ENCODE data around the gene ANTXR2.
A peak's percentile ranks its signal among the peaks of the same experiment; 100 is the strongest.
"Not testable (repeated sequence)": the region's sequence is repeated elsewhere in the genome, so short reads cannot be mapped to it uniquely, and the experiment has no call there.

ANTXR2 gene

DNA sequence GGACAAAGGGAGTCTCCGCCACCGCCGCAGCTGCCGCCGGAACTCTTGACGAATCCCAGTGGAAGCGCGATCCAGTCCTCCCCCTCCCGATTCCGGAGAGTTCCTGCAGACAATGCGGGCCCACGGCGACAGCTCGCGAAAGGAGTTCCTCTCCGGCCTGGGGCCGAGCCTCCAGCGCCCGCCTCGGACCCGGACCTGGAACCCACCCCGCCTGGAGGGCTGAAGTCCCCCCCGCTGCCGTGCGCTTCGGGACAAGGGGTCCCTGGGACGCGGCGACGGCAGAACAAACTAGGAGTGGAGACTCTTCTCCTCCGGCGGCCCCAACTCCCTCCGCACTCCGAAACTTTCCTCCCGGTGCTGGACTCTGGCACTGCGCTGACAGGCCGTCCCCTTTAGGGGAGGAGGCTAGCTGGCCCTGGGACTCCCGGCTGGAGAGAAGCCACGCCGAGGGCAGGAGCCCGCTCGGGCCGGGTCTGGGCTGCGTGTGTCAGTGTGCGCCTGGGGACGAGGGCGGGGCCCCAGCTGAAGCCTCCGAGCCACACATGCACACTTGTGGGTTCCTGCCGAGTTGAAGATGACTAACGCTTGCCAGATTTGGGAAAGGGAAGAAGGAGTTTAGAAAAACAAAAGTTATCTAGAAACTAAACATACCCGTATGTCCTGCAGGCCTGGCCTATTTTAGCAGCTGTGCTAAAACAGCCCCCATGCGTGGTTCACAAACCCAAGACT, at the start of gene ANTXR2:
TSS of gene ANTXR2 (minus strand) at position 486 of the 729 bp plus-strand sequence. CDS start 669 bp downstream, outside the sequence.
- peak; percentile 83 for DNase-seq (ENCODE audit: low read depth)
- TF ChIP-seq, protein P1, sequence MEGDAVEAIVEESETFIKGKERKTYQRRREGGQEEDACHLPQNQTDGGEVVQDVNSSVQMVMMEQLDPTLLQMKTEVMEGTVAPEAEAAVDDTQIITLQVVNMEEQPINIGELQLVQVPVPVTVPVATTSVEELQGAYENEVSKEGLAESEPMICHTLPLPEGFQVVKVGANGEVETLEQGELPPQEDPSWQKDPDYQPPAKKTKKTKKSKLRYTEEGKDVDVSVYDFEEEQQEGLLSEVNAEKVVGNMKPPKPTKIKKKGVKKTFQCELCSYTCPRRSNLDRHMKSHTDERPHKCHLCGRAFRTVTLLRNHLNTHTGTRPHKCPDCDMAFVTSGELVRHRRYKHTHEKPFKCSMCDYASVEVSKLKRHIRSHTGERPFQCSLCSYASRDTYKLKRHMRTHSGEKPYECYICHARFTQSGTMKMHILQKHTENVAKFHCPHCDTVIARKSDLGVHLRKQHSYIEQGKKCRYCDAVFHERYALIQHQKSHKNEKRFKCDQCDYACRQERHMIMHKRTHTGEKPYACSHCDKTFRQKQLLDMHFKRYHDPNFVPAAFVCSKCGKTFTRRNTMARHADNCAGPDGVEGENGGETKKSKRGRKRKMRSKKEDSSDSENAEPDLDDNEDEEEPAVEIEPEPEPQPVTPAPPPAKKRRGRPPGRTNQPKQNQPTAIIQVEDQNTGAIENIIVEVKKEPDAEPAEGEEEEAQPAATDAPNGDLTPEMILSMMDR (IDR thresholded peaks at IDR 0.05; ENCODE audit: low read depth, low read length, missing control alignments) = no peak
- in situ Hi-C loops (cut with HindIII; ENCODE audit: low sequenced_read_pairs) = no loop called here
- H3K4me3 ChIP-seq (ENCODE audit: low read depth, low read length) = peak within 1 kb of the TSS; percentile 91

DNA sequence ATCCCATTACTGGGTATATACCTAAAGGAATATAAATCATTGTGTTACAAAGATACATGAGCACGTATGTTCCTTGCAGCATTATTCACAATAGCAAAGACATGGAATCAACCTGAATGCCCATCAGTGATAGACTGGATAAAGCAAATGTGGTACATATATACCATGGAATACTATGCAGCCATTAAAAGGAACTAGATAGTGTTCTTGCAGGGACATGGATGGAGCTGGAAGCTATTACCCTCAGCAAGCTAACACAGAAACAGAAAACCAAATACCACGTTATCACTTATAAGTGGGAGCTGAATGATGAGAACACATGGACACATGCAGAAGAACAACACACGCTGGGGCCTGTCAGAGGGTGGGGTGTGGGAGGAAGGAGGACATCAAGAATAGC, 48.8 kb upstream of the ANTXR2 start:
- in situ Hi-C loops (cut with HindIII; ENCODE audit: low sequenced_read_pairs); H3K4me3 ChIP-seq (ENCODE audit: low read depth, low read length); DNase-seq (ENCODE audit: low read depth): not testable (repeated sequence)

DNA sequence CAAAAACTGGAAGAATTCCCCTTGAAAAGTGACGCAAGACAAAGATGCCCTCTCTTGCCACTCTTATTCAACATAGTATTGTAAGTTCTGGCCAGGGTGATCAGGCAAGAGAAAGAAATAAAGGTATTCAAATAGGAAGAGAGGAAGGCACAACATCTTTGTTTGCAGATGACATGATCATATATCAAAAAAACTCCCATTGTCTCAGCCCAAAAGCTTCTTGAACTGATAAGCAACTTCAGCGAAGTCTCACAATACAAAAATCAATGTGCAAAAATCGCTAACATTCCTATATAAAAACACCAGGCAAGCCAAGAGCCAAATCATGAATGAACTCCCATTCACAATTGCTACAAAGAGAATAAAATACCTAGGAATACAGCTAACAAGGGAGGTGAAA, 46.6 kb upstream of the ANTXR2 start:
- in situ Hi-C loops (cut with HindIII; ENCODE audit: low sequenced_read_pairs); DNase-seq (ENCODE audit: low read depth); H3K4me3 ChIP-seq (ENCODE audit: low read depth, low read length): not testable (repeated sequence)

DNA sequence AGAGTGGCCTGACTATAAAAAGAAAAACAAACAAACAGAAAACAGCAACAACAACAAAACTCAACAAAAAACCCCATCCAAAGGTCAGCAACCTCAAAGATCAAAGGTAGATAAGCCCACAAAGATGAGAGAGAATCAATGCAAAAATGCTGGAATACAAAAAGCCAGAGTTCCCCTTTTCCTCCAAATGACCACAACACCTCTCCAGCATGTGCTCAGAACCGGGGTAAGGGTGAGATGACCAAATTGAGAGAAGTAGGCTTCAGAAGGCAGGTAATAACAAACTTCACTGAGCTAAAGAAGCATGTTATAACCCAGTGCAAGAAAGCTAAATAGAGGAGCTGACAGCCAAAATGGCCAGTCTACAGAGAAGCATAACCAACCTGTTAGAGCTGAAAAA, 43.5 kb upstream of the ANTXR2 start:
- DNase-seq (ENCODE audit: low read depth) = no peak
- H3K4me3 ChIP-seq (ENCODE audit: low read depth, low read length) = no peak overlapping the region

DNA sequence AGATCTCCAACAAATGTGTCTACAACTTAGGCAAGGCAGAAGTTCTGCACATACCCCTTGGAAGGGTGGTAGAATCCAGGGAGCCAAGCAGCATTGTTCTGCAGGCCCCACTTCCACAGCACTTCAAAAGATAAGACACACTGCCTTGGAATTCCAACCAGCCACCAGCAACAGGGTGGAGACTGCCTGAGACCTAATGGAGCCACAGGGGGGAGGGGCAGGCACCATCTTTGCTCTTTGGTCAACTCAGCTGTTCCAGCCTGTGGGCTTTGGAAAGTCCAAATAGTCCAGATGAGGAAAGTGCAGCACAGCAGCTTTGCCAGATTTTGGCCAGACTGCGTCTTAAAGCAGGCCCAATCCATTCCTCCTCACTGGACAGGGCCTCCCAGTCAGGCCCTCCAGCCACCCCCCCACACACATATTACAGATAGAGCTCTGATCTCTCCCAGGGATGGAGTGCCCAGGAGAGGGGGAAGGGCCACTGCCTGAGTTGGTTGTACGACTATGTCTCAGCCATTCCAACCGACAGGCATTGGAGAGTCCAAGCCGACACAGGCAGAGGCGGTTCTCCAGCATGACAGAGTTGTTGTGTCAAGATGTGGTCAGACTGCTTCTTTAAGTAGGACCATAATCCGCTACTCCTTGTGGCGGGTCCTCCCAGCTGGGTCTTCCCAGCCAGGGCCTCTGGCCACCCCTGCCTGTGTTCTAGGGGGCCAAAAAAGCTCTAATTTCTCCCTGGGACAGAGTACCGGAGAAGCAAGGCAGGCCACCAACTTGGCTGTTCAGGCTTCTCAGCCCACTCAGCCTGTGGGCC, 42.5 kb upstream of the ANTXR2 start:
- TF ChIP-seq, protein P1 (IDR thresholded peaks at IDR 0.05; ENCODE audit: low read depth, low read length, missing control alignments) = no peak
- H3K4me3 ChIP-seq (ENCODE audit: low read depth, low read length) = no peak overlapping the region
- no peak for DNase-seq (ENCODE audit: low read depth)
- in situ Hi-C loops (cut with HindIII; ENCODE audit: low sequenced_read_pairs) = no loop called here

More for the DNA sequence above, 43.5 kb upstream of the ANTXR2 start:
- TF ChIP-seq, protein P1 (IDR thresholded peaks at IDR 0.05; ENCODE audit: low read depth, low read length, missing control alignments) = no peak
- in situ Hi-C loops (cut with HindIII; ENCODE audit: low sequenced_read_pairs) = no loop called here

DNA sequence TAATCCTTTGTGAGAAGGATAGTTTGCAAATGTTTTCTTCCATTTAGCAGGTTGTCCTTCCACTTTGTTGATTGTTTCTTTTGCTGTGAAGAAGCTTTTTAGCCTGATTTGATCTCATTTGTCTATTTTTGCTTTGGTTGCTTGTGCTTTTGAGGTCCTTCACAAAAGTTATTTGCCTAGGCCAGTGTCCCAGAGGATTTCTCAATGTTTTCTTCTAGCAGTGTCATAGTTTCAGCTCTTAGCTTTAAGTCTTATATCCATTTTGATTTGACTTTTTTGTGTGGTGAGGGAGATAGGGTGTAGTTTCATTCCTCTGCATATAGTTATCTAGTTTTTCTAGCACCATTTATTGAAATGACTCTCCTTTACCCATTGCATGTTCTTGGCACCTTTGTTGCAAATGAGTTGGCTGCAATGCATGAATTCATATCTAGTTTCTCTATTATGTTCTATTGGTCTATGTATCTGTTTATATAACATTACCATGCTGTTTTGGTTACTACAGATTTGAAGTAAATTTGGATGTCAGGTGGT, 41.8 kb upstream of the ANTXR2 start:
- in situ Hi-C loops (cut with HindIII; ENCODE audit: low sequenced_read_pairs) = no loop called here
- H3K4me3 ChIP-seq (ENCODE audit: low read depth, low read length) = no peak overlapping the region
- TF ChIP-seq, protein P1 (IDR thresholded peaks at IDR 0.05; ENCODE audit: low read depth, low read length, missing control alignments) = no peak

DNA sequence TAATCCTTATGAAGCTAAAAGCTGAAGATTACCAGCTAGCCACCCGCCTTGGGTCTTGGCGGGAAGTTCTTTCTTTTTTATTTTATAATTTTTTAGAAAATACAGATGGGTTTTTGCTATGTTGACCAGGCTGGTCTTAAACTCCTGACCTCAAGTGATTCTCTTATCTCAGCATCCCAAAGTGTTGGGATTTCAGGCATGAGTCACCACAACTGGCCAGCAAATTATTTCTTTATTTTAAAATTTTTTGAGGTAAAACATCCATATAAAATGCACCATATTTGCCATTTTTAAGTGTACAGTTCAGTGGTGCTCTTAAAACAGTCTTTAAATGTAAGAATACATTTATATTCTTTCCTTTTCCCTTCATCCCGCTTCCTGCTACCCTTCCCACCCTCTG, 40.6 kb upstream of the ANTXR2 start:
- H3K4me3 ChIP-seq (ENCODE audit: low read depth, low read length) = no peak overlapping the region
- TF ChIP-seq, protein P1 (IDR thresholded peaks at IDR 0.05; ENCODE audit: low read depth, low read length, missing control alignments) = no peak
- DNase-seq (ENCODE audit: low read depth) = no peak
- in situ Hi-C loops (cut with HindIII; ENCODE audit: low sequenced_read_pairs) = no loop called here

More for the DNA sequence above, 41.8 kb upstream of the ANTXR2 start:
- no peak for DNase-seq (ENCODE audit: low read depth)

Measured in astrocyte of the cerebellum (primary cell).